ENCODE data around the gene YJEFN3.

The YJEFN3 gene

DNA sequence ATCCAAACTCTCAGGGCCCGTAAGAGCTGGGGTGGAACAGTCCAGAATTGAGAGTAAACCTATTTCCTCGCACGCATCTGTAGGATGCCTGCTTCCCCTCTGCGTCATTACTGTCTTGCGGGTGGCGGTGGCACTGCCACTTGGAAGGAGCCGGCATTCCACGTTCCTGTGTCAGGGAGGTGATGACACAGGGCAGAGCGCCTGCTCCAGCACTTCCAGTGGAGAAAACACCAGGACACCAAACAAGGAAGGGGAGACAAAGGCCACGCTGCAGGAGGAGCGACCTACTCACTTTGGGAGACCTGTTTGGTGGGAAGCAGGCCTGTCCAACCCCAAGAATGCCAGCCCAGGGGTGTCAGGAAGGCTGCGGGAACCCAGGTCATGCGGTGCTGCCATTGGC, 52.7 kb downstream of the YJEFN3 start:
- Histone ChIP-seq H3K4me3 (ENCODE audit: low read depth, low read length) (no peak overlapping the region), H3K36me3 (ENCODE audit: control insufficient read depth, insufficient read depth, low read length) (no peaks in the 10 kb centered on the region), H3K27ac (ENCODE audit: low read depth, low read length) (no peak overlapping the region), H3K4me1 (ENCODE audit: control insufficient read depth, insufficient read depth, low read length) (no peaks in the 10 kb centered on the region), H3K9me3 (ENCODE audit: control insufficient read depth, insufficient read depth, low read depth, low read length) (no peaks in the 10 kb centered on the region), H3K27me3 (ENCODE audit: control insufficient read depth, insufficient read depth, low read length) (no peaks in the 10 kb centered on the region), H3K9ac (ENCODE audit: low read length) (no peak overlapping the region)

DNA sequence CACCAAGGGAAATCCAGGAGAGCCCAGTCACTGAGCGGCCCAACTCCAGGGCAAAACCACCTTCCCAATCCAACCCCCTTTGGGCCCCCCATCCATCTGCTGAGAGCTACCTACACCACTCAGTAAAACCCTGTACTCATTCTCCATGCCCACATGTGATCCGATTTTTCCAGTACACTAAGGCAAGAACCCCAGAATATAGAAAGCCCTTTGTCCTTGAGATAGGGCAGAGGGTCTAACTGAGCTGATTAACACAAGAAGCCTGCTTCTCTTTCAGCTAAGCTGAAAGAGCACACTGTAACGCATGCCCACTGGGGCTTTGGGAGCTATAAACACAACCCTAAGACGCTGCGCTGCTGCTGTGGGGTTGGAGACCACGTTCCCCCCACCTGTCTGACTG, 53.8 kb downstream of the YJEFN3 start:
- Histone ChIP-seq H3K36me3 (ENCODE audit: control insufficient read depth, insufficient read depth, low read length) (no peaks in the 10 kb centered on the region), H3K27me3 (ENCODE audit: control insufficient read depth, insufficient read depth, low read length) (no peaks in the 10 kb centered on the region), H3K4me1 (ENCODE audit: control insufficient read depth, insufficient read depth, low read length) (no peaks in the 10 kb centered on the region), H3K9me3 (ENCODE audit: control insufficient read depth, insufficient read depth, low read depth, low read length) (no peaks in the 10 kb centered on the region), H3K27ac (ENCODE audit: low read depth, low read length) (no peak overlapping the region), H3K9ac (ENCODE audit: low read length) (no peak overlapping the region), H3K4me3 (ENCODE audit: low read depth, low read length) (no peak overlapping the region)

DNA sequence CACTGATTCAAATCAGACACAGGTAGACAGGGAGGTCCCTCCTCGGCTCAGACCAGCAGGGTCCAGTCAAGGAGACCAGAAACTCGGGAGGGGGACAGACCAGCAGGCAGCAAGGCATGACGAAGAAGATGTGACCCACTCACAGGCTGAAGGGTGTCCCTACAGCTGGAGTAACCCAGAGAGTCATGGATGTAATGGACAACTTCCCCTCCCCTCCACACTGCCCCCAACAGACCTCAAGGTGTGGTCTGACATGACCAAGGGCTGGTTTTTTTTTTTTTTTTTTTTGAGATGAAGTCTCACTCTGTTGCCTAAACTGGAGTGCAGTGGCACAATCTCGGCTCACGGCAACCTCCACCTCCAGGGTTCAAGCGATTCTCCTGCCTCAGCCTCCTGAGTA, 55.6 kb downstream of the YJEFN3 start:
- no peaks in the 10 kb centered on the region for H3K9me3 ChIP-seq (ENCODE audit: control insufficient read depth, insufficient read depth, low read depth, low read length)
- no peak overlapping the region for H3K4me3 ChIP-seq (ENCODE audit: low read depth, low read length)
- no peak overlapping the region for H3K9ac ChIP-seq (ENCODE audit: low read length)
- no peaks in the 10 kb centered on the region for H3K4me1 ChIP-seq (ENCODE audit: control insufficient read depth, insufficient read depth, low read length)
- H3K27me3 ChIP-seq (ENCODE audit: control insufficient read depth, insufficient read depth, low read length) = no peaks in the 10 kb centered on the region
- H3K27ac ChIP-seq (ENCODE audit: low read depth, low read length) = no peak overlapping the region
- no peaks in the 10 kb centered on the region for H3K36me3 ChIP-seq (ENCODE audit: control insufficient read depth, insufficient read depth, low read length)
